HEK293 (cell line): ENCODE results near the gene ZC3H18.

Experiments used
- BCL11A ChIP-seq: fragments of 450-650 bp; formaldehyde crosslinking; IDR thresholded peaks from 2 replicates; pipeline ENCODE4 v1.5.1; 2016; ENCODE audit warnings: low read depth, missing biosample characterization, missing genetic modification characterization
- FEZF1 ChIP-seq: fragments of 450-650 bp; formaldehyde crosslinking; IDR thresholded peaks from 2 replicates; pipeline ENCODE4 v1.5.1; 2016; ENCODE audit warnings: missing biosample characterization, missing genetic modification characterization
- KLF1 ChIP-seq: fragments of 450-650 bp; formaldehyde crosslinking; IDR thresholded peaks from 2 replicates; pipeline ENCODE4 v1.5.1; 2016; ENCODE audit warnings: missing biosample characterization, missing genetic modification characterization
- PRDM6 ChIP-seq: fragments of 450-650 bp; formaldehyde crosslinking; IDR thresholded peaks from 2 replicates; pipeline ENCODE4 v1.5.1; 2017; ENCODE audit warnings: missing biosample characterization, missing genetic modification characterization
- ZBTB11 ChIP-seq: fragments of 450-650 bp; formaldehyde crosslinking; conservative IDR thresholded peaks from 2 replicates; pipeline ENCODE4 v1.5.1; 2016; ENCODE audit warnings: low read depth, missing biosample characterization, missing genetic modification characterization
- ZBTB20 ChIP-seq: fragments of 450-650 bp; formaldehyde crosslinking; IDR thresholded peaks from 2 replicates; pipeline ENCODE4 v1.5.1; 2016; ENCODE audit warnings: missing biosample characterization, missing genetic modification characterization
- ZBTB26 ChIP-seq: fragments of 450-650 bp; formaldehyde crosslinking; optimal IDR thresholded peaks from 2 replicates; pipeline ENCODE3; 2016; ENCODE audit warnings: missing biosample characterization, mild to moderate bottlenecking, missing genetic modification characterization
- ZNF148 ChIP-seq: fragments of 450-650 bp; formaldehyde crosslinking; IDR thresholded peaks from 2 replicates; pipeline ENCODE4 v1.5.0; 2017; ENCODE audit warnings: missing biosample characterization, missing genetic modification characterization, borderline replicate concordance
- ZNF211 ChIP-seq: fragments of 450-650 bp; formaldehyde crosslinking; IDR thresholded peaks from 2 replicates; pipeline ENCODE4 v1.5.1; 2016; ENCODE audit warnings: low read depth, missing biosample characterization, missing genetic modification characterization
- ZNF274 ChIP-seq, 2 experiments: fragments of 200-500 bp in 1 of 2; fragments of 450-650 bp in 1 of 2; sonication (Bioruptor generic) in 1 of 2; formaldehyde crosslinking in 1 of 2; IDR thresholded peaks; 2 replicates each; pipeline versions ENCODE4 v1.5.1 to v1.6.1; 2014 to 2016; ENCODE audit warnings: borderline replicate concordance in 1 of 2, inconsistent platforms in 1 of 2, low read length in 1 of 2, missing biosample characterization in 1 of 2, missing genetic modification characterization in 1 of 2
- ZNF324 ChIP-seq: fragments of 450-650 bp; formaldehyde crosslinking; IDR thresholded peaks from 2 replicates; pipeline ENCODE4 v1.5.1; 2016; ENCODE audit warnings: missing biosample characterization, missing genetic modification characterization
- ZNF473 ChIP-seq: fragments of 450-650 bp; formaldehyde crosslinking; IDR thresholded peaks from 2 replicates; pipeline ENCODE4 v1.5.1; 2017; ENCODE audit warnings: missing biosample characterization, missing genetic modification characterization
- ZNF530 ChIP-seq: fragments of 450-650 bp; formaldehyde crosslinking; IDR thresholded peaks from 2 replicates; pipeline ENCODE4 v1.5.1; 2016; ENCODE audit warnings: low read depth, missing biosample characterization, missing genetic modification characterization
- ZNF76 ChIP-seq: fragments of 450-650 bp; formaldehyde crosslinking; IDR thresholded peaks from 2 replicates; pipeline ENCODE4; 2016; ENCODE audit warnings: low read depth, missing biosample characterization, missing genetic modification characterization, borderline replicate concordance
- ZNF785 ChIP-seq: fragments of 450-650 bp; formaldehyde crosslinking; IDR thresholded peaks from 2 replicates; pipeline ENCODE4 v1.5.1; 2016; ENCODE audit warnings: missing biosample characterization, missing genetic modification characterization
- ZNF792 ChIP-seq: fragments of 450-650 bp; formaldehyde crosslinking; IDR thresholded peaks from 2 replicates; pipeline ENCODE4 v1.5.1; 2016; ENCODE audit warnings: missing biosample characterization, missing genetic modification characterization
- ZNF830 ChIP-seq: fragments of 450-650 bp; IDR thresholded peaks from 2 replicates; pipeline ENCODE4 v1.5.0; 2018; ENCODE audit warnings: missing biosample characterization, missing genetic modification characterization, low read depth, mild to moderate bottlenecking, moderate library complexity
- TF ChIP-seq, protein P1 (sequence below): fragments of 450-650 bp; formaldehyde crosslinking; IDR thresholded peaks from 2 replicates; pipeline ENCODE4 v1.5.1; 2016; ENCODE audit warnings: missing biosample characterization, missing genetic modification characterization
- TF ChIP-seq, protein P2 (sequence below): fragments of 450-650 bp; formaldehyde crosslinking; IDR thresholded peaks from 2 replicates; pipeline ENCODE4 v1.5.1; 2016; ENCODE audit warnings: missing biosample characterization, missing genetic modification characterization
- TF ChIP-seq, protein P3 (sequence below): fragments of 450-650 bp; formaldehyde crosslinking; IDR thresholded peaks from 2 replicates; pipeline ENCODE4 v1.5.1; 2017; ENCODE audit warnings: missing biosample characterization, missing genetic modification characterization

The ZC3H18 gene

DNA sequence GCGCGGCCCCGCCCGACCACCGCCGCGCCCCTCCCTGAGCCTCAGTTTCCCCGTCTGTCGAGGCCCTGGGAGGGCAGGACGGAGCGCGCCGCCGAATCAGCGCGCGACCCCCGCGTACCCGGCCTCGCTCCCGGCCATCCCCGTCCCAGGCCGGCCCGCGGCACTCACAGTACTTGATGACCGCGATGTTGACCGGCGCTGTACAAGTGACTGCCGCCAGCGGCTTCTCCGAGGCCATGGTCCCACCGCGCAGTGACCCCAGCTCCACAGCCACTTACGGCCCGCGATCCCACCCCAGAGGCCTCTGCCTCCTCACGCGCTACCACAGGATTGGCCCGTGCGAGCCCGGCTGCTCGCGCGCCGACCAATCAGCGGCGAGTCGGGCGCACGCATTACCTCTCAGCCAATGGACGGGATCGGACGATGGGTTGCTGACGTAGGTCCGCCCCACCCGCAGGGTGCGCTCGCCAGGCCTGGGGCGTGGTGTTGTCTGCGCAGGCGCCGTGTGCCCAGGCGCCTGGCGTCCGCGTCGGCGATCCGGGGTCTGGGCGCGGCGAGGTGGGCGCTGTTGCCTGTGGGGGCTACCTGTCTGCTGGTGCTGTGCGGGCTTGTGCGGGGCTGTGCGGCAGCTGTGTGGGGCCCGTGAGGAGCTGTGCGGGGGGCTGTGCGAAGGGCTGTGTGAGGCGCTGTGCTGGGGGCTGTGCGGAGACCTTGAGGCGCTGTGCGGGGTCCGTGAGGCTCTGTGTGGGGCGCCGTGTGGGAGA lies 92.8 kb downstream of the ZC3H18 start, which contains the start of gene MVD (continued):
- TF ChIP-seq, protein P1, sequence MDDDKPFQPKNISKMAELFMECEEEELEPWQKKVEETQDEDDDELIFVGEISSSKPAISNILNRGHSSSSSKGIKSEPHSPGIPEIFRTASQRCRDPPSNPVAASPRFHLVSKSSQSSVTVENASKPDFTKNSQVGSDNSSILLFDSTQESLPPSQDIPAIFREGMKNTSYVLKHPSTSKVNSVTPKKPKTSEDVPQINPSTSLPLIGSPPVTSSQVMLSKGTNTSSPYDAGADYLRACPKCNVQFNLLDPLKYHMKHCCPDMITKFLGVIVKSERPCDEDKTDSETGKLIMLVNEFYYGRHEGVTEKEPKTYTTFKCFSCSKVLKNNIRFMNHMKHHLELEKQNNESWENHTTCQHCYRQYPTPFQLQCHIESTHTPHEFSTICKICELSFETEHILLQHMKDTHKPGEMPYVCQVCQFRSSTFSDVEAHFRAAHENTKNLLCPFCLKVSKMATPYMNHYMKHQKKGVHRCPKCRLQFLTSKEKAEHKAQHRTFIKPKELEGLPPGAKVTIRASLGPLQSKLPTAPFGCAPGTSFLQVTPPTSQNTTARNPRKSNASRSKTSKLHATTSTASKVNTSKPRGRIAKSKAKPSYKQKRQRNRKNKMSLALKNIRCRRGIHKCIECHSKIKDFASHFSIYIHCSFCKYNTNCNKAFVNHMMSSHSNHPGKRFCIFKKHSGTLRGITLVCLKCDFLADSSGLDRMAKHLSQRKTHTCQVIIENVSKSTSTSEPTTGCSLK (tag by site-specific recombination), result no peak
- TF ChIP-seq ZNF530 (tag by site-specific recombination), result no peak
- 0 out of 2 replicates have a peak, but pooled peaks have one; percentile 60 for TF ChIP-seq ZNF76 (tag by site-specific recombination)
- peak; percentile 66 for TF ChIP-seq FEZF1 (tag by site-specific recombination)
- no peak for TF ChIP-seq BCL11A (tag by site-specific recombination)
- TF ChIP-seq ZBTB20 (tag by site-specific recombination), result peak; percentile 49; the same call in 1 of the 2 replicates
- TF ChIP-seq PRDM6 (tag by site-specific recombination), result no peak
- no peak for TF ChIP-seq ZNF792
- no peak for TF ChIP-seq ZNF785 (tag by site-specific recombination)
- no peak for TF ChIP-seq ZNF324 (tag by site-specific recombination)
- TF ChIP-seq, protein P2, sequence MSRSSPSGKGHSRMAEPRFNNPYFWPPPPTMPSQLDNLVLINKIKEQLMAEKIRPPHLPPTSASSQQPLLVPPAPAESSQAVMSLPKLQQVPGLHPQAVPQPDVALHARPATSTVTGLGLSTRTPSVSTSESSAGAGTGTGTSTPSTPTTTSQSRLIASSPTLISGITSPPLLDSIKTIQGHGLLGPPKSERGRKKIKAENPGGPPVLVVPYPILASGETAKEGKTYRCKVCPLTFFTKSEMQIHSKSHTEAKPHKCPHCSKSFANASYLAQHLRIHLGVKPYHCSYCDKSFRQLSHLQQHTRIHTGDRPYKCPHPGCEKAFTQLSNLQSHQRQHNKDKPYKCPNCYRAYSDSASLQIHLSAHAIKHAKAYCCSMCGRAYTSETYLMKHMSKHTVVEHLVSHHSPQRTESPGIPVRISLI, result no peak
- TF ChIP-seq ZNF211 (tag by site-specific recombination), result no peak
- TF ChIP-seq ZNF148 (tag by site-specific recombination), result no peak
- TF ChIP-seq ZNF274 (IDR thresholded peaks at IDR 0.05; ENCODE audit: low read length), result no peak
- no peak for TF ChIP-seq ZNF274 (tag by site-specific recombination; IDR thresholded peaks at IDR 0.05; ENCODE audit: borderline replicate concordance)
- TF ChIP-seq, protein P3, sequence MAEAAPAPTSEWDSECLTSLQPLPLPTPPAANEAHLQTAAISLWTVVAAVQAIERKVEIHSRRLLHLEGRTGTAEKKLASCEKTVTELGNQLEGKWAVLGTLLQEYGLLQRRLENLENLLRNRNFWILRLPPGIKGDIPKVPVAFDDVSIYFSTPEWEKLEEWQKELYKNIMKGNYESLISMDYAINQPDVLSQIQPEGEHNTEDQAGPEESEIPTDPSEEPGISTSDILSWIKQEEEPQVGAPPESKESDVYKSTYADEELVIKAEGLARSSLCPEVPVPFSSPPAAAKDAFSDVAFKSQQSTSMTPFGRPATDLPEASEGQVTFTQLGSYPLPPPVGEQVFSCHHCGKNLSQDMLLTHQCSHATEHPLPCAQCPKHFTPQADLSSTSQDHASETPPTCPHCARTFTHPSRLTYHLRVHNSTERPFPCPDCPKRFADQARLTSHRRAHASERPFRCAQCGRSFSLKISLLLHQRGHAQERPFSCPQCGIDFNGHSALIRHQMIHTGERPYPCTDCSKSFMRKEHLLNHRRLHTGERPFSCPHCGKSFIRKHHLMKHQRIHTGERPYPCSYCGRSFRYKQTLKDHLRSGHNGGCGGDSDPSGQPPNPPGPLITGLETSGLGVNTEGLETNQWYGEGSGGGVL (tag by site-specific recombination), result no peak
- no peak for TF ChIP-seq ZNF830 (tag by site-specific recombination)
- TF ChIP-seq KLF1, result peak; percentile 73
- peak; percentile 90 for TF ChIP-seq ZBTB26 (tag by site-specific recombination)
- 0 out of 2 replicates have a peak, but pooled peaks have one; percentile 18 for TF ChIP-seq ZBTB11 (tag by site-specific recombination)
- TF ChIP-seq ZNF473 (tag by site-specific recombination), result no peak
